ENCODE measurements around the gene ARID1B. TPM values are rescaled to one million over a fixed set of nuclear protein-coding genes. Genes with fewer than 3 reads are reported as not detected.
A peak's percentile ranks its signal among the peaks of the same experiment; 100 is the strongest.

ARID1B gene
- total and polyA plus RNA-seq, 2 experiments from 2014 or later = 41.9 to 72.7 TPM

DNA sequence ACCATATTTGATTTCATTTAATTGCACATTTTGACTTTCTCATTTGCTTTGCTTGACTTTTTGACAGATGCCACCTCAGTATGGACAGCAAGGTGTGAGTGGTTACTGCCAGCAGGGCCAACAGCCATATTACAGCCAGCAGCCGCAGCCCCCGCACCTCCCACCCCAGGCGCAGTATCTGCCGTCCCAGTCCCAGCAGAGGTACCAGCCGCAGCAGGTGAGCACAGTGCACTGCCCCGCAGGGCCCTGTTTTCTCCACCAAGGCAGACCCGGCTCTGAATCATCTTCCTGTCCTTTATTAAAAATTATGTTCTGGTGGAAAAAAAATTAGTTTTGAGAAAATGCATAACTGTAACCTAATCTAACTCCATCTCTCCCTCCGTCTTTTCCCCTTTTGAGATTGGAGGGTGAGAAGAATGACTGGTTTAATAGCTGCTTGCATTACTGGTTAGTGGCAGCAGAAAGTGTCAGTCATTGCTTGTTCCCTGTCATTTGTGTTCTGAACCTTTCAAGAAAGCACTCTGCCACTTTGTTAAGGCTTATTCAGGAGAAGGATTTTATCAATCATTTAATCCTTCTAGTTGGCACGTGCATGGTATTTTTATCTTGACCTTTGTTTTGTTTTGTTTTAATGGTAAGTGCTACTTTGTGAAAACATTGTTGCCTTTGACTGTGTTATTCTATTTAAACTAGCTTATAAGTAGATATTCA lies 124.3 kb downstream of the ARID1B start:
- DNase-seq (ENCODE audit: low read depth in 1 of 2, low spot score in 1 of 2) = no peak
- Histone ChIP-seq H3K4me1 (ENCODE audit: low read depth) (peaks cover 24% of the 10 kb centered on the region), H3K4me3 (no peak overlapping the region), H3K27ac (peak overlapping the region; percentile 35), H3K36me3 (no peaks in the 10 kb centered on the region), H3K27me3 (no peaks in the 10 kb centered on the region), H3K9me3 (ENCODE audit: low read depth) (no peaks in the 10 kb centered on the region)
- TF ChIP-seq, protein P1, sequence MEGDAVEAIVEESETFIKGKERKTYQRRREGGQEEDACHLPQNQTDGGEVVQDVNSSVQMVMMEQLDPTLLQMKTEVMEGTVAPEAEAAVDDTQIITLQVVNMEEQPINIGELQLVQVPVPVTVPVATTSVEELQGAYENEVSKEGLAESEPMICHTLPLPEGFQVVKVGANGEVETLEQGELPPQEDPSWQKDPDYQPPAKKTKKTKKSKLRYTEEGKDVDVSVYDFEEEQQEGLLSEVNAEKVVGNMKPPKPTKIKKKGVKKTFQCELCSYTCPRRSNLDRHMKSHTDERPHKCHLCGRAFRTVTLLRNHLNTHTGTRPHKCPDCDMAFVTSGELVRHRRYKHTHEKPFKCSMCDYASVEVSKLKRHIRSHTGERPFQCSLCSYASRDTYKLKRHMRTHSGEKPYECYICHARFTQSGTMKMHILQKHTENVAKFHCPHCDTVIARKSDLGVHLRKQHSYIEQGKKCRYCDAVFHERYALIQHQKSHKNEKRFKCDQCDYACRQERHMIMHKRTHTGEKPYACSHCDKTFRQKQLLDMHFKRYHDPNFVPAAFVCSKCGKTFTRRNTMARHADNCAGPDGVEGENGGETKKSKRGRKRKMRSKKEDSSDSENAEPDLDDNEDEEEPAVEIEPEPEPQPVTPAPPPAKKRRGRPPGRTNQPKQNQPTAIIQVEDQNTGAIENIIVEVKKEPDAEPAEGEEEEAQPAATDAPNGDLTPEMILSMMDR (IDR thresholded peaks at IDR 0.05; ENCODE audit: low read depth, low read length) = no peak

DNA sequence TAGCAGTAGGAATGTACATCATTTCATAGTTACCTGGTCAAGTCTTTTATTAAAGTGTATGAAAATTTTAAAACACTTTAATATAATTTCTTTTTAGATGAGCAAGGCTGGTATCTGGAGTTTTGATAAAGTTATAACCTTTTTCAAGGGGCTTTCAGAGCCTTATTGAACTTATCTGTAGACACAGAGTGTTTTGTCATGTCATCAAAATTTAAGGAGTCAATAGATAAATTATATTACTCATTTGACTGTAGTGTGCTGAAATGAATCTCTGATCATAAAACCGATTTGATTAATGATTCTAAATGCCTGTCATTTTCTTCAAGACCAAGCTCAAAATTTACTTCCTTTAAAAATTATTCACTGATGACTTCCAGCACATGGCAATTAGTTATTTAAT lies 125.6 kb downstream of the ARID1B start:
- TF ChIP-seq, protein P1 (IDR thresholded peaks at IDR 0.05; ENCODE audit: low read depth, low read length) = no peak
- H3K4me1 ChIP-seq (ENCODE audit: low read depth) = peaks cover 24% of the 10 kb centered on the region

DNA sequence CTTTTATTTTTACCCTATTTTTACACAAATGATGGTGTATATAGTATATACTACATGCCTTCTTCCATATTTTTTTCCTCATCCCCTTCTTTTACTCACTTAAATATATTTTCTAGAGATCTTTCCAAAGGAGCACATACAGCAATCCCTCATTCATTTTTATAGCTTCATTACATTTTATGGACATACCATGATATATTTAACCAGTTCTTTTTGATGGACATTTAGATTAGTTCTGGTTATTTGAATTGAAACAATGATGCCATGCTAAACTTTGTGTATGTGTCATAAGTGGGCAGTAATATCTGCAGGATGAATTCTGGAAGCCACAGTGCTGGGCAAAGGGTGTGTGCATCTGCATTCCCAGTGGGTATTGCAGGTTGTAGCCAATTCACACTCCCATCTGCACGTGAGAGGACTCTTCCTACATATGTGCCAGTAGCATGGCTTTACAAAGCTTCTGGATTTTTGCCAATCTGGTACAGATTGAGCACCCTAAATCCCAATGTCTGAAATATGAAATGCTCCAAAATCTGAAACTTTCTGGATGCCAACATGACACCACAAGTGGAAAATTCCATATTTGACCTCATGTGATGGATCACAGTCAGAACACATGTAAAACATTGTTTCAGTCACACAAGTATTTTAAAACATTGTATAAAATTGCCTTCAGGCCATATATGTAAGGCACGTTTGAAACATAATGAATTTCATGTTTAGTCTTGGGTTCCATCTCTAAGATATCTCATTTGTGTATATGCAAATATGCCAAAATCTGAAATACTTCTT lies 127.2 kb downstream of the ARID1B start:
- no peak for DNase-seq (ENCODE audit: low read depth in 1 of 2, low spot score in 1 of 2)
- no peaks in the 10 kb centered on the region for H3K36me3 ChIP-seq
- peaks cover 24% of the 10 kb centered on the region for H3K4me1 ChIP-seq (ENCODE audit: low read depth)
- no peak overlapping the region for H3K27ac ChIP-seq
- no peak overlapping the region for H3K4me3 ChIP-seq
- H3K27me3 ChIP-seq = no peaks in the 10 kb centered on the region
- no peaks in the 10 kb centered on the region for H3K9me3 ChIP-seq (ENCODE audit: low read depth)
- TF ChIP-seq, protein P1 (IDR thresholded peaks at IDR 0.05; ENCODE audit: low read depth, low read length) = no peak

More for the DNA sequence above, 125.6 kb downstream of the ARID1B start:
- Histone ChIP-seq H3K27me3 (no peaks in the 10 kb centered on the region), H3K27ac (no peak overlapping the region), H3K9me3 (ENCODE audit: low read depth) (no peaks in the 10 kb centered on the region), H3K4me3 (no peak overlapping the region), H3K36me3 (no peaks in the 10 kb centered on the region)
- no peak for DNase-seq (ENCODE audit: low read depth in 1 of 2, low spot score in 1 of 2)

DNA sequence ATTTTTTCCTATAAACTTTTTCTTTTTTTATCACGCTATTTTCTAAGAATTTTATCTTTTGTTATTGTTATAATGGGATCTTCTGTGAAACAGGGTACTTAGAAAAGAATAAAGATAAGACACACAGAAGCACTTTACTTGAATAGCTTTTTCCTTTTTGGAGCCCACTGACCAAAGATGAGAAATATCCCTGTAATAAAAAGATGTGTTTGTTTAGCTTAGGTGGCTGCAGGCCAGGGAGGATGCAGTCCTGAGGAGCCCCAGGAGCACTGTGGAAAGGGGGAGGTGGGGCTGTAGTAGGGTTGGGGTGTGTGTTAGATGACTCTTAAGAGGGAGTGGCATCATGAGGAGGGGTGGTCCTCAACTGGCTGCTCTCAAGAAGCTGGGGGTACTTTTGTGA lies 128.6 kb downstream of the ARID1B start:
- DNase-seq (ENCODE audit: low read depth in 1 of 2, low spot score in 1 of 2) = no peak
- H3K27me3 ChIP-seq = no peaks in the 10 kb centered on the region
- no peaks in the 10 kb centered on the region for H3K9me3 ChIP-seq (ENCODE audit: low read depth)
- H3K36me3 ChIP-seq = no peaks in the 10 kb centered on the region
- H3K4me1 ChIP-seq (ENCODE audit: low read depth) = peaks cover 13% of the 10 kb centered on the region
- TF ChIP-seq, protein P1 (IDR thresholded peaks at IDR 0.05; ENCODE audit: low read depth, low read length) = no peak
- H3K4me3 ChIP-seq = no peak overlapping the region
- no peak overlapping the region for H3K27ac ChIP-seq

DNA sequence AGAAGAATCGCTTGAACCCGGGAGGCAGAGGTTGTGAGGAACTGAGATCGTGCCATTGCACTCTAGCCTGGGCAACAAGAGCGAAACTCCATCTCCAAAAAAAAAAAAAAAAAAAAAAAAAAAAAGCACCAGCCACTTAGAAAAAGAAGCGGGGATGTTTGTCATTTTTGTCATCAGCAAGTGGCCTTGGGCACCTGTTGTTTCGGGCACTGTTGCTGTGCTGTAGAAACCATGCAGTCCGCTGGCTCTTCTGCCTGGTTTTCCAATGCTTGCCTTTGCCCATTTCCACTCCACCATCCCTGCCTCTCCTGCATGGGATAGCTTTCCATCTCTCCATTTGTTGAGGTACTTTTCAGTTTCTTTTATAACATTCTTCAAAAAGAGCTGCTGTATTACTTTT lies 129.3 kb downstream of the ARID1B start:
- H3K36me3 ChIP-seq = no peaks in the 10 kb centered on the region
- H3K27me3 ChIP-seq = no peaks in the 10 kb centered on the region
- DNase-seq (ENCODE audit: low read depth in 1 of 2, low spot score in 1 of 2) = no peak
- TF ChIP-seq, protein P1 (IDR thresholded peaks at IDR 0.05; ENCODE audit: low read depth, low read length) = no peak
- no peak overlapping the region for H3K27ac ChIP-seq
- H3K4me3 ChIP-seq = no peak overlapping the region
- no peaks in the 10 kb centered on the region for H3K9me3 ChIP-seq (ENCODE audit: low read depth)
- H3K4me1 ChIP-seq (ENCODE audit: low read depth) = peaks cover 9% of the 10 kb centered on the region
